WERI-Rb-1 (cell line): ENCODE results near the gene LCLAT1.

ENCODE experiments used
- DNase-seq: peaks from one replicate; pipeline ENCODE4 v3.0.0-alpha.2; 2020
- H3K27ac ChIP-seq: fragments of 250-450 bp; sonication (Bioruptor Pico); 2 replicates; pipeline ENCODE4 v1.5.1; 2020; ENCODE audit warnings: mild to moderate bottlenecking, moderate library complexity
- H3K27me3 ChIP-seq: fragments of 250-450 bp; sonication (Bioruptor Pico); 2 replicates; pipeline ENCODE4 v1.5.1; 2021; ENCODE audit warnings: mild to moderate bottlenecking, low read depth, moderate library complexity; ENCODE audit not compliant: insufficient read depth, severe bottlenecking
- H3K36me3 ChIP-seq: fragments of 250-450 bp; sonication (Bioruptor Pico); 2 replicates; pipeline ENCODE4 v1.5.1; 2020; ENCODE audit warnings: mild to moderate bottlenecking, moderate library complexity
- H3K4me3 ChIP-seq: 2 replicates; pipeline ENCODE4 v1.5.1; 2011; ENCODE audit warnings: low read depth, mild to moderate bottlenecking, control low read depth, low read length
- H3K9me3 ChIP-seq: fragments of 250-450 bp; sonication (Bioruptor Pico); 2 replicates; pipeline ENCODE4 v1.5.1; 2021; ENCODE audit warnings: mild to moderate bottlenecking, moderate library complexity; ENCODE audit not compliant: severe bottlenecking
- CTCF ChIP-seq: IDR thresholded peaks from 2 replicates; pipeline ENCODE4 v1.5.1; 2011; ENCODE audit warnings: low read depth, mild to moderate bottlenecking, control low read depth, inconsistent platforms, low read length

Gene LCLAT1

GRCh38 chr2:30622452-30622851 is 175.4 kb downstream of the LCLAT1 start:
- no peak for DNase-seq
- no peak overlapping the region for H3K4me3 ChIP-seq
- no peak for TF ChIP-seq CTCF
- H3K9me3 ChIP-seq: peaks cover 6% of the 10 kb centered on the region
- H3K27ac ChIP-seq: no peak overlapping the region
- H3K27me3 ChIP-seq: no peaks in the 10 kb centered on the region
- H3K36me3 ChIP-seq: peaks cover 3% of the 10 kb centered on the region; the same call in 1 of the 2 replicates

- peaks cover 6% of the 10 kb centered on the region for H3K9me3 ChIP-seq
- H3K27ac ChIP-seq: no peak overlapping the region
- no peaks in the 10 kb centered on the region for H3K27me3 ChIP-seq
Observed at GRCh38 chr2:30625276-30625675, 178.2 kb downstream of the LCLAT1 start.

GRCh38 chr2:30625701-30626100 is 178.7 kb downstream of the LCLAT1 start:
- Histone ChIP-seq H3K27ac (no peak overlapping the region), H3K36me3 (peaks cover 3% of the 10 kb centered on the region; the same call in 1 of the 2 replicates), H3K4me3 (no peak overlapping the region), H3K27me3 (no peaks in the 10 kb centered on the region), H3K9me3 (peaks cover 6% of the 10 kb centered on the region)
- DNase-seq: no peak
- no peak for TF ChIP-seq CTCF

More at GRCh38 chr2:30625276-30625675, 178.2 kb downstream of the LCLAT1 start:
- no peak for DNase-seq
- Histone ChIP-seq H3K36me3 (peaks cover 3% of the 10 kb centered on the region; the same call in 1 of the 2 replicates), H3K4me3 (no peak overlapping the region)
- TF ChIP-seq CTCF: no peak

GRCh38 chr2:30626397-30626796 is 179.4 kb downstream of the LCLAT1 start:
- peaks cover 6% of the 10 kb centered on the region for H3K9me3 ChIP-seq
- TF ChIP-seq CTCF: no peak
- no peaks in the 10 kb centered on the region for H3K27me3 ChIP-seq
- DNase-seq: no peak
- no peak overlapping the region for H3K4me3 ChIP-seq
- H3K27ac ChIP-seq: no peak overlapping the region
- peaks cover 3% of the 10 kb centered on the region; the same call in 1 of the 2 replicates for H3K36me3 ChIP-seq

- DNase-seq: no peak
- H3K9me3 ChIP-seq: peaks cover 6% of the 10 kb centered on the region
- H3K36me3 ChIP-seq: peaks cover 3% of the 10 kb centered on the region; the same call in 1 of the 2 replicates
- no peak overlapping the region for H3K27ac ChIP-seq
- no peak for TF ChIP-seq CTCF
- no peaks in the 10 kb centered on the region for H3K27me3 ChIP-seq
- no peak overlapping the region for H3K4me3 ChIP-seq
Observed at GRCh38 chr2:30627151-30627550, 180.1 kb downstream of the LCLAT1 start.

- Histone ChIP-seq H3K9me3 (no peaks in the 10 kb centered on the region), H3K27me3 (no peaks in the 10 kb centered on the region), H3K36me3 (no peaks in the 10 kb centered on the region), H3K4me3 (no peak overlapping the region), H3K27ac (no peak overlapping the region)
- DNase-seq: no peak
- TF ChIP-seq CTCF: no peak
Observed at GRCh38 chr2:30628341-30628740, 181.3 kb downstream of the LCLAT1 start.
